HG03439 (cell line): ENCODE measurements around the gene VAC14.

Experiments
- ATAC-seq: cut with Tn5 transposase; IDR thresholded peaks from one replicate; pipeline ENCODE4 v1.9.1; 2021; ENCODE audit warnings: mild to moderate bottlenecking, moderate library complexity; ENCODE audit not compliant: unreplicated experiment

VAC14 gene

GRCh38 chr16:70725912-70726828 is 74.8 kb downstream of the VAC14 start:
- ATAC-seq = no peak

- ATAC-seq = no peak
These were observed 75.7 kb downstream of the VAC14 start for GRCh38 chr16:70725024-70725911.

DNA sequence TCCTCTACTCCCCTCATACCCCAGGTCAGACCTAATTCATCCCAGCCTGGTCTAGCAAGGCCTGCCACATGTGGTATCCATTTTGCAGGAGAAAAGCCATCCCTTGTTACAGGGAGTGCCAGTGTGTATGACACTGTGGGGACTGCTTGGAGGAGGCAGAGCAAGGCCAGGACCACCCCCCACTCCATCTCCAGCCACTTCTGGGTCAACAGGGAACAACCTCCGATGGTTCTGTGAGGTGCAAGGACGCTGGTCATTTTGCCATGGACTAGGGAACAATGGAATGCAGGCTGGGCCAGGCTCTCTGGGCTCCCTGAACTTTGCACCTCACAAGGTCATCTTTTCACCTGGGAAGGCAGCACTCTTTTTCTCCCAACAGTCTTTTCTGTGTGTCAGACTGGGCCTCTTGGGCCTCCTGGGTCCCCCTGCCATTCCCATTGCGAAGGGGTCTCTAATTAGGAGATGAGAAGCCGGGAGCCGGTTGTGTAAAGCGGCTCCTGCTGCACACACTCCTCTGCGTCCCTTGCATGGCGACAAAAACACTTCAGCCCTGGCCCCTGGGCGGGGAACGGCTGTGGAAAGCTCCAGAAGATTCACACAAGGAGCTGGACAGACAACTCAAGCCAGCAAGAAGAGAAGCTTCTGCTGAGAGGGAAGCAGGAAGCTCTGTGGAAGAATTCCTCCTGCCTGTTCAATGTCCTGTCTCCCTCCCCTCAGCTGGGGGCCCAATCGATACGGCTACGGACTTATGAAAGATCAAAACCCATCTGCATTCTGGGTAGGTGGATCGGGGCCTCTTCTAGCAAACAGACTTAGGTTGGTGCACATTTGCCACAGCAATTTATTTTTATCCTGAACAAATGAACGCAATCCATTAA is 76.6 kb downstream of the VAC14 start:
- no peak for ATAC-seq

DNA sequence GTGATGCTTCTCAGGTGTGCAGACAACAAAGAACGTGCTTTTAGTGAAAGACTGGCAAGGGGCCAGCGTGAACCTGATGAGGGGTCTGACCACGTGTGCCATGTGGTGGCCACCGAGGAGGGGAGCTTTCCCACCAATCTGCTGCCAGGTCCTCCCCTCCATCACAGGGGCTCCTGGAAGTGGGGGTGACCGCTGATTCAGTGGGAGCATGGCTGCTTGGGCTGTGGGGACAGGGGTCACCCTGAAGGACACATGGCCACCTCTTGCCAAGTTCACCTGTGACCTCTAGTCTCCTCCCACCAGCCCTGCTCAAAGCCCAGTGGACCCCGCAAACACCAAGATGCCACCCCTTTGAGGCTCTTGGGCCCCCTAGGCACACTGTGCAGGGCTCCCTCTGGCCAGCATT is 77.2 kb downstream of the VAC14 start:
- ATAC-seq = no peak

DNA sequence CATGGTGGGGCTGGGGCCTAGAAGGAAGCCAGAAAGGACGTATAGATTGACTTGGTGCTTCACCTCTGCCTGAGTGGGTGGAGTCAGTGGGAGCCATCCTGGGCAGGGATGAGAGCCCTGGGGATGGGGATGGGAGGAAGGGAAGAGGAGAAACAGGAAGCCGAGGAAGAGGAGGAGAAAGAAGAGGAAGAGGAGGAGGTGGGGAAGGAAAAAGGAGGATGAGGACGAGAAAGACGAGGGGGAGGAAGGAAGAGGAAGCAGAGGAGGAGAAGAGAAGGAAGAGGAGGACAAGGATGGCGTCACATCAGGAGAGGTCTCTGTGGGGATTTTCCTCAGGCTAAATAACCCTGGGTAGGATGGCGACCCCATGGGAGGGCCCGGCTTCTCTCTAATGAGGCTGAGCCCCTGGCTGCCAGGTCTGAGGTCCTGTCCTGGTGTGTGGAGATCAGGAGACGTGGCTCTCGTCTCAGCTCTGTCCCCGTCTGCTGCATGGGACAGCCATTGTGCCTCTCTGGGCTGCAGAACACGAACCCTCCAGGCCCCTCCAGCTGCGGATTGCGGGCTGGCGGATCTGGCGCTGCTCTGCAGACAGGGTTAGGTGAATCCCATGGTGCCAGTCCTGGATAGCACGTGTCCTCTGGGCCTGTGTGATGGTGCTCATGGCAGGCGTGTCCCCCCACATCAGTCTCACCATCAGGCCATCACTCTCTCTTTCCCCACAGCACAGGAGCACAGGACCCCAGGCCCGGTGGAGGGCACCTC is 79.6 kb downstream of the VAC14 start:
- ATAC-seq = no peak

- ATAC-seq = no peak
These were observed 80.3 kb downstream of the VAC14 start for GRCh38 chr16:70720425-70721201.

GRCh38 chr16:70717065-70717464 is 83.9 kb downstream of the VAC14 start:
- ATAC-seq = no peak

DNA sequence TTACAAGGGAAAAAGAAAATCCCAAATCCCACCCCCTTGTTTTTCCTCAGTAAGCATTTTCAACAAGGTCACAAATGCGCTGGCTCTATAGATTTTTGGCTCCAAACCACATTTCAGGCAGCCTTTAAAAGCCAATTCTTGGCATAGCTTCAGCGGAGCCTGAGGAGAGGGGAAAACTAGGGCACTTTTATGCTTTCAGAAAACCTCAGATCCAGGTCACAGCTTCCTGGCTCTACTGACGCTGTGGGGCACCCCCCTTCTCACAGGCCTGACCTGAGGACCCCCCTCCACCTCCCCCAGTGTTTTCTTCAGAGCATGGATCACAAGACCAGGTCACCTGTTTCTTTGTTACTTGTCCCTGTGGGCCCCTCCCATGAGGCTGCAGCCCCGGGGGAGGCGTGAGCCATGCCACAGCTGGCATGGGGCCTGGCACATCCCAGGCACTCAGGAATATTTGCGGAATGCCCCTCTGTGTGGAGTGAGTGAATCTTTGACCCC is 85.0 kb downstream of the VAC14 start:
- ATAC-seq = no peak

GRCh38 chr16:70715055-70715858 is 85.7 kb downstream of the VAC14 start:
- ATAC-seq = no peak

- ATAC-seq = no peak
These were observed 86.3 kb downstream of the VAC14 start for GRCh38 chr16:70714581-70715054.

- no peak for ATAC-seq
These were observed 87.1 kb downstream of the VAC14 start for GRCh38 chr16:70713824-70714223.

DNA sequence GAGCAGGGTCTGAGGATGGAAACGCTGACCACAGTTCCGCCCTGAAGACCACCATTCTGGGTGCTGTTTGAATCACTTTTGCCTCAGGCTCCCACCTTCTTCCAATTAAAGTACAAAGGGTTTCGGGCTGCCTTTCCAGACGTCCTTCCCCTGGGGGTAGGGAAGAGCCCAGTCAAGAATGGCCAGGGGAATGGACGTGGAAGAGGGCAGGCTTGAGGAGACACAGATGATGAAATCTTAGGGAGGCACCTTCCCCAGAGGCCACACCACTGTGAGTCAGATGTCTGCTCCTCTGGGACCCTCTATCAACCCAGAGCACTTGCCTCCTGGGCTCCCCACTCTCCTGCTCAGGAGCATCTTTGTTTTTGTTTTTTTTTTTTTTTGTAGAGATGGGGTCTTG is 87.6 kb downstream of the VAC14 start:
- no peak for ATAC-seq

DNA sequence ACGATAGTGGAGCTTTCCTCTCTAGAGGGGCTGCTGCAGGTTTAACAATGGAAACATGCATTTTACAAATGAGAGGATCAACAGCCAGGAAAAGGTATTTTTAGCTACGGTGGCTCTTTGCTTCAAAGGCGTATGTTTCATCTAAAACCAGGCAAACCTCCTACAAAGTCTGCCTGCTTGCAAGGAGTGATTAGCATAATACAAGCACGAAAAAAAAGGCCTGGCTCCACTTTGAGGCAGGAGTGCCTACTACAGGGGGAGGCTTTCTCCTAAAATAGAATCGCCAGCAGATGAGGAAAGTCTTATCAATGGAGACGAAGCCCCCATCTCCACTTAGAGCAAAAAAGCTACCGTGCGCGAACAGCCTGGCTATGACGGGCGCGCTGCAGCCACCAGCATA is 88.0 kb downstream of the VAC14 start:
- no peak for ATAC-seq

- no peak for ATAC-seq
These were observed 88.6 kb downstream of the VAC14 start for GRCh38 chr16:70712359-70712758.

GRCh38 chr16:70711211-70712031 is 89.5 kb downstream of the VAC14 start:
- ATAC-seq = no peak

DNA sequence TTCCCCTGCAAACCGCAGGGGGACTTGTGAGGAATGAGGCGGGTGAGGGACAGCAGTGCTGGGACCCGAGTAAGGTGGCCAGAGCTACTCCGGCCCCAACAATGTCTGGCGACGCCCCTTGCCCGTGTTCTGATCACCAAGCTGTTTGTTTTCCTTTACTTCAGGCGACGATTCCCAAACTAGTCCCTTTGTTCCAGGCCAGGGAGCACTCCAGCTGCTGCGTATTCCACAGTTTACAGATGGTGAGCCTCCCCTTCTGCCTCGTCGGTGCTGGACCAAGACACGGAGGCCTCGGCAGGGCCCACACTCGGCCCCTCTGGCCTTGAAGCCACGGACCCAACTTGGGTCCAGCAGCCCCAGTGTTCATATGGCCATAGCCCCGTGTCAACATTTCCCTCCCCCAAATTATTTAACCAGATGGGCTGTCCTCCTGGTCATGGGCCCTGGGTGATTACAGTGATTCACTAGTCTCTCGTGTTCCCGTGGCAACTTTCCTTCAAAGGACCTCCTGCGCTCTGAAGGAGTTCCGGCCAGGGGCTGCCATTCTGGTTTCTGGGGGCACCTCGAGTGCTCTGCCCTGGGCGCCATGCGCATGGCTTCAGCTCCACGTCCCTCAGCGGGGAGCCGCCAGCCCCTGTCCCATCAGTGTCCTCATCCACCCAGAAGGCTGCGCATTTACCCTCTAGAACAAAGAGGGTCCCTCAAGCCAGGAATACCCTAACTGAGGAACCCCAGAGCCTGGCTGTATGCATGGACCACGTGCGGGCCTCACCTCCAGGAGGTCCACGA is 90.3 kb downstream of the VAC14 start:
- ATAC-seq = no peak

DNA sequence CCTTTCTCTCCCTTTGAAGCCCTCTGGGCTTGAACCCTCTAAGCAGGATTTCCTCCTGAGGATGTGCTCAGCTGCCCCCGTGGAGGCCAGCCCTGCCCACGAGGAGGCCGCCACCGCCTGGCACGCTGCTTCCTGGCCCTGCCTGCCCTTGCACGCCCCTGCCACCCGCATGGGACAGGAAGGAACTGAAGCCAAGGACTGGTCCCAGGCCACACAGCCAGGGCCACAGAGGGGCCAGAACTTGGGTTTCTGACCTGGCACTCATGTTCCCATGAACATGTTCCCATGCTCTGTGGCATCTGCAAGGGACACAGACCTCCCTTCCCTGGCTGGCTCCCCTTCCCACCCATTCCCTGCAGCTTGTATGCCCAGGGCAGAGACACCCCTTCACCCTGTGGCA is 91.0 kb downstream of the VAC14 start:
- no peak for ATAC-seq
